Neutrophil (primary cell): ENCODE results near the gene GPR162.

ENCODE experiments used
- H3K27ac ChIP-seq: fragments of 200-600 bp; sonication (generic); 2 replicates; pipeline ENCODE4 v1.5.1; 2016; ENCODE audit warnings: mild to moderate bottlenecking, moderate library complexity
- H3K27me3 ChIP-seq: fragments of 200-600 bp; sonication (generic); 2 replicates; pipeline ENCODE4 v1.6.0; 2016; ENCODE audit warnings: mild to moderate bottlenecking
- H3K36me3 ChIP-seq: fragments of 200-600 bp; sonication (generic); 2 replicates; pipeline ENCODE4 v1.5.1; 2017
- H3K4me1 ChIP-seq, 2 experiments: fragments of 200-600 bp in 1 of 2; sonication (generic) in 1 of 2; 1 replicate in 1 of 2; 2 replicates in 1 of 2; pipeline versions ENCODE4 v1.5.1 to v1.6.1; 2013 to 2016; ENCODE audit warnings: low read depth in 1 of 2, low read length in 1 of 2, mild to moderate bottlenecking in 1 of 2, moderate library complexity in 1 of 2; ENCODE audit not compliant: control insufficient read depth in 1 of 2, insufficient read depth in 1 of 2
- H3K4me3 ChIP-seq, 2 experiments: fragments of 200-600 bp in 1 of 2; sonication (generic) in 1 of 2; 1 replicate in 1 of 2; 2 replicates in 1 of 2; pipeline ENCODE4 v1.5.1; 2013 to 2016; ENCODE audit warnings: low read depth in 1 of 2, low read length in 1 of 2, mild to moderate bottlenecking in 1 of 2, moderate library complexity in 1 of 2
- H3K9me3 ChIP-seq: fragments of 200-600 bp; sonication (generic); 2 replicates; pipeline ENCODE4 v1.5.1; 2016
- CTCF ChIP-seq: fragments of 200-600 bp; sonication (generic); IDR thresholded peaks from 2 replicates; pipeline ENCODE4 v1.5.1; 2016; ENCODE audit warnings: antibody characterized with exemption

Gene GPR162

GRCh38 chr12:6784296-6784695, 37.3 kb upstream of the GPR162 start:
- Histone ChIP-seq H3K4me1 (peaks cover 23 to 25% of the 10 kb centered on the region in 2 experiments), H3K9me3 (no peaks in the 10 kb centered on the region), H3K27me3 (no peaks in the 10 kb centered on the region), H3K27ac (peak overlapping the region; percentile 77), H3K4me3 (no peak overlapping the region), H3K36me3 (no peaks in the 10 kb centered on the region)
- no peak for TF ChIP-seq CTCF

DNA sequence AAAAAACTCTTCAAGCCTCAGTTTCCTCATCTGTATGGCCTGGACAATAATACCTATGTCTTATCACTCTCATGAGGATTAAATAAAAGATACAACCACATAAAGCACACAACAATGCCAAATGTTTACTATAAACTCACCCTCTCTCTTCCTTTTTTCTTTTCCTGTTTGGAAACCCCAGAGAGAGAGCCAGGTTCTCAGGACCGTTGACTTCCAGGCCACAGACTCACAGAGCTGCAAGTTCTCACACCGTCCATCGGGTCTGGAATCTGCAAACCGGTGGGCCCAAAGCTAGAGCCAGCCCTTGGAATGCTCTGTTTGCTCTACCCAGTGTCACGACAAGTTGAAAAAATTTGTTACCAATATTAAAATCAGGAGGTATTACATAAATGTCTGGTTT, 36.9 kb upstream of the GPR162 start:
- no peak for TF ChIP-seq CTCF
- H3K36me3 ChIP-seq: no peaks in the 10 kb centered on the region
- H3K9me3 ChIP-seq: no peaks in the 10 kb centered on the region
- H3K4me3 ChIP-seq: no peak overlapping the region
- H3K27me3 ChIP-seq: no peaks in the 10 kb centered on the region
- H3K4me1 ChIP-seq: peaks cover 27 to 30% of the 10 kb centered on the region in 2 experiments
- H3K27ac ChIP-seq: peak overlapping the region; percentile 77

DNA sequence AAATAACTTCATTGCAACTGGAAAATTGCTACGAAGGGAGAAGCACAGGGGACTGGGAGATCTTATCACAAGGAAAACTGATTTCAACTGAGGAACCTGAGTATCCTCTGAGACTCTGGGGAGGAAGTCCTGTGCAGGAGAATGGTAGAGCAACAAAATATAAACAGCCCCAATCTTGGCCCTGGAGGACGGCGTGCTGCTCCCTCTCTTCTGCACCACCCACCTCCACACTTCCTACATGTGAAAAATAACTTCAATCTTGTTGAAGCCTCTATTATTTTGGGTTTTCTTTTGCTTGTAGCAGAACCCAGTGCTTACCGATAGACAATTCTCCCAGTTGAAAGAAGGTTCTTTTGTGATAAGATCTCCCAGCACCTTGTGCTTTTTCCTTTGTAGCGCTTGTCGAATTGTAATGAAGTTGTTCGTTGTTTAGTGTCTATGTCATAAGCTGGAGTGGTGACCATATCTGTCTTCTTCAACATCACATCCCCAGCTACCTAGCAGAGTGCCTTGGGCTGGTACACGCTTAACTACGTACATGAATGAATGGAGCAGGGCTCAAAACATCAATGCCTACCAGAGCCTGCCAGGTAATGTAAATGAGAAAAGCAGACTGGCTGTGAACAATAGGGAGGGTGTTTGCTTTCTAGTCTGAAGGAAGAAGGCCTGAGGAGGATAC, 35.1 kb upstream of the GPR162 start:
- Histone ChIP-seq H3K27ac (no peak overlapping the region), H3K4me3 (no peak overlapping the region), H3K9me3 (no peaks in the 10 kb centered on the region), H3K4me1 (peaks cover 28 to 34% of the 10 kb centered on the region in 2 experiments), H3K27me3 (no peaks in the 10 kb centered on the region), H3K36me3 (no peaks in the 10 kb centered on the region)
- no peak for TF ChIP-seq CTCF

GRCh38 chr12:6787309-6787708, 34.3 kb upstream of the GPR162 start:
- Histone ChIP-seq H3K4me3 (no peak overlapping the region), H3K36me3 (no peaks in the 10 kb centered on the region), H3K27me3 (no peaks in the 10 kb centered on the region), H3K4me1 (peaks cover 34 to 42% of the 10 kb centered on the region in 2 experiments), H3K9me3 (no peaks in the 10 kb centered on the region), H3K27ac (no peak overlapping the region)
- TF ChIP-seq CTCF: no peak

GRCh38 chr12:6788972-6789924, 32.4 kb upstream of the GPR162 start, which contains the start of gene CD4:
CD4 (plus strand) TSS chr12:6789528; CDS start chr12:6800139, 10,611 bp downstream.
- Histone ChIP-seq H3K4me1 (peaks cover 42 to 50% of the 10 kb centered on the region in 2 experiments), H3K4me3 (no peak within 1 kb of the TSS), H3K9me3 (no peaks in the 10 kb centered on the region), H3K27me3 (no peaks in the 10 kb centered on the region), H3K27ac (no peak within 1 kb of the TSS), H3K36me3 (no peaks in the 10 kb centered on the region)
- TF ChIP-seq CTCF: no peak
